Thyroid gland (tissue), 4 donors: ENCODE results near the gene CRACR2B.

Experiments used
- POLR2A ChIP-seq, 2 donors: fragments of 450-650 bp; IDR thresholded peaks; one replicate each; pipeline ENCODE4 v1.6.1; 2017; ENCODE audit warnings: antibody characterized with exemption in 2 of 2, mild to moderate bottlenecking in 2 of 2, moderate library complexity in 1 of 2
- TF ChIP-seq, protein P1 (sequence below), 6 experiments: fragments of 200-600 bp in 3 of 6; fragments of 450-650 bp in 3 of 6; sonication (generic) in 3 of 6; IDR thresholded peaks; one replicate each; pipeline ENCODE4 v1.5.1; 2016 to 2019; ENCODE audit warnings: antibody characterized with exemption in 6 of 6, mild to moderate bottlenecking in 2 of 6, inconsistent platforms in 1 of 6, moderate library complexity in 1 of 6

DNA sequence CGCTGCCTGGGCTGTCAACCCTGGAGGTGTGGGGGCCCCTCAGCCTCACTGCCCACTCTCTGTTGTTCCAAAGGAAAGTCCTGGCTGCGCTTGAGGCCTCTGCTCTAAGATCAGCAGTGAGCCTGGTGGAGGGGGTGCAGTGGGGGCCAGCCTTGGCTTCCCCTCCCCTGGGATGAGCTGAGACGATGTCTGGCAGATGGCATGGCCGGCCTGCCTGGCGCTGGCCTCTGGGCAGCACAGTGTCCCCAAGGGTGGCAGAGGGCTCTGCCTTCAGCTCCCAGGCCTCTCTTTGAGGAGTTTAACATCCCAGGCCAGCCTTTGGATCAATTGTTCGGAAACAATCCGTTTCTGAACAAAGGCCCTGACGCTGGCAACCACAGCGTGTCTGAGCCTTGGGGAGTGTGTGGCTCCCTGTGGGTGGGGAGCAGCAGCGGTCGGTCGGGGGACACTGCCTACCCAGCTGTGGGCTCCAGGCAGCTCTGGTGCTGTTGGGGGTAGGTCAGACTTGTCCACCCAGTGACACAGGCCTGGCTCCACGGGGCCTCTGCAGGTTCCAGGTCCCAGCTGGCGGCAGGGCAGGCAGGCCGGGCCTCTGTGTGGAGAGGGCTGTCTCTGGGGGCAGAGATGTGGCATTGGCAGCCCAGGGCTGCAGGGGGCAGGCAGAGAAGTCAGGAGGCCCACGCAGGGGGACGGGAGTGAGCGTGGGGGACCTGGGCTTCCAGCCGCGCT, 27.0 kb downstream of the CRACR2B start:
- TF ChIP-seq, protein P1, sequence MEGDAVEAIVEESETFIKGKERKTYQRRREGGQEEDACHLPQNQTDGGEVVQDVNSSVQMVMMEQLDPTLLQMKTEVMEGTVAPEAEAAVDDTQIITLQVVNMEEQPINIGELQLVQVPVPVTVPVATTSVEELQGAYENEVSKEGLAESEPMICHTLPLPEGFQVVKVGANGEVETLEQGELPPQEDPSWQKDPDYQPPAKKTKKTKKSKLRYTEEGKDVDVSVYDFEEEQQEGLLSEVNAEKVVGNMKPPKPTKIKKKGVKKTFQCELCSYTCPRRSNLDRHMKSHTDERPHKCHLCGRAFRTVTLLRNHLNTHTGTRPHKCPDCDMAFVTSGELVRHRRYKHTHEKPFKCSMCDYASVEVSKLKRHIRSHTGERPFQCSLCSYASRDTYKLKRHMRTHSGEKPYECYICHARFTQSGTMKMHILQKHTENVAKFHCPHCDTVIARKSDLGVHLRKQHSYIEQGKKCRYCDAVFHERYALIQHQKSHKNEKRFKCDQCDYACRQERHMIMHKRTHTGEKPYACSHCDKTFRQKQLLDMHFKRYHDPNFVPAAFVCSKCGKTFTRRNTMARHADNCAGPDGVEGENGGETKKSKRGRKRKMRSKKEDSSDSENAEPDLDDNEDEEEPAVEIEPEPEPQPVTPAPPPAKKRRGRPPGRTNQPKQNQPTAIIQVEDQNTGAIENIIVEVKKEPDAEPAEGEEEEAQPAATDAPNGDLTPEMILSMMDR (IDR thresholded peaks at IDR 0.05): no peak
- no peak for TF ChIP-seq POLR2A (IDR thresholded peaks at IDR 0.05)
